Measurements from ENCODE around the gene HYPK. TPM values are rescaled to one million over a fixed set of nuclear protein-coding genes. Genes with fewer than 3 reads are reported as not detected.

HYPK gene
- total RNA-seq, 1 experiment from 2014 or later, result 20.6 TPM

DNA sequence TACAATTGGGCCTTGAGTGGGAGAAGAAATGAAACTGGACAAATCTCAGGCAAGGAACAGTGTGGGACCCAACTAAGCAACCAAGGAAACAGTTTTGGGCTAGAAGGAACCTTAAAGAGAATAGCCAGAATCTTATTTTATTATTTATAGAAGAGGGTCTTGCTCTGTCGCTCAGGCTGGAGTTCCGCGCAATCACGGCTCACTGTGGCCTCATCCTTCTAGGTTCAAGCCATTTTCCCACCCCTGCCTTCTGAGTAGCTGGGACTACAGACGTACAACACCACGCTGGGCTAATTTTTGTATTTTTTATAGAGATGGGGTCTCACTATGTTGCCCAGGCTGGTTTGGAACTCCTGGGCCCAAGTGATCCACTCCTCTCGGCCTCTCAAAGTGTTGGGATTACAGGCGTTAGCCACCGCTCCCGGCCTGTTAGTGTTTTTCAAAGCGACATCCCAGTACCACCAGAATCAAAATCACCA, 25.7 kb downstream of the HYPK start:
- Histone ChIP-seq H3K4me2 (ENCODE audit: low read length) (peak overlapping the region; percentile 74), H3K9me3 (ENCODE audit: control insufficient read depth in 1 of 2, insufficient read depth in 1 of 2, low read depth in 1 of 2, low read length in 2 of 2) (no peaks in the 10 kb centered on the region), H3K4me3 (replicated peaks in 1 of 2; ENCODE audit: low read depth in 1 of 2, low read length in 2 of 2) (peak overlapping the region; percentile 64 to 77), H4K20me1 (ENCODE audit: insufficient read depth) (no peaks in the 10 kb centered on the region), H3K36me3 (ENCODE audit: control insufficient read depth in 1 of 2, insufficient read depth in 2 of 2, low read length in 2 of 2) (peaks cover 10 to 21% of the 10 kb centered on the region in 2 experiments), H3K27ac (ENCODE audit: low read depth, low read length) (peak overlapping the region; percentile 65; the same call in 1 of the 2 replicates), H3K4me1 (ENCODE audit: control insufficient read depth in 1 of 2, insufficient read depth in 2 of 2, low read length in 2 of 2) (peaks cover 15 to 41% of the 10 kb centered on the region in 2 experiments), H3K9me2 (ENCODE audit: insufficient read depth) (no peaks in the 10 kb centered on the region), H2AFZ (ENCODE audit: low read depth, low read length, poor library complexity, severe bottlenecking) (no peak overlapping the region), H3K79me2 (ENCODE audit: insufficient read depth, low read length) (peaks cover 74% of the 10 kb centered on the region), H3K9ac (ENCODE audit: low read length) (peak overlapping the region; percentile 77), H3K27me3 (ENCODE audit: insufficient read depth, low read length) (no peaks in the 10 kb centered on the region)
- intact Hi-C loops (cut with micrococcal nuclease), result no loop called here
- DNase-seq (ENCODE audit: low read depth, low spot score), result no peak
- TF ChIP-seq SIN3A (IDR thresholded peaks at IDR 0.05; ENCODE audit: low read depth), result no peak
- TF ChIP-seq CBX3 (IDR thresholded peaks at IDR 0.05; ENCODE audit: low read depth), result no peak
- TF ChIP-seq REST (IDR thresholded peaks at IDR 0.05; ENCODE audit: low read depth), result no peak
- no peak for TF ChIP-seq TCF7L2 (IDR thresholded peaks at IDR 0.05; ENCODE audit: borderline replicate concordance, extremely low read depth, insufficient read depth, insufficient read length)
- no peak for TF ChIP-seq MAX (IDR thresholded peaks at IDR 0.05)
- TF ChIP-seq, protein P1, sequence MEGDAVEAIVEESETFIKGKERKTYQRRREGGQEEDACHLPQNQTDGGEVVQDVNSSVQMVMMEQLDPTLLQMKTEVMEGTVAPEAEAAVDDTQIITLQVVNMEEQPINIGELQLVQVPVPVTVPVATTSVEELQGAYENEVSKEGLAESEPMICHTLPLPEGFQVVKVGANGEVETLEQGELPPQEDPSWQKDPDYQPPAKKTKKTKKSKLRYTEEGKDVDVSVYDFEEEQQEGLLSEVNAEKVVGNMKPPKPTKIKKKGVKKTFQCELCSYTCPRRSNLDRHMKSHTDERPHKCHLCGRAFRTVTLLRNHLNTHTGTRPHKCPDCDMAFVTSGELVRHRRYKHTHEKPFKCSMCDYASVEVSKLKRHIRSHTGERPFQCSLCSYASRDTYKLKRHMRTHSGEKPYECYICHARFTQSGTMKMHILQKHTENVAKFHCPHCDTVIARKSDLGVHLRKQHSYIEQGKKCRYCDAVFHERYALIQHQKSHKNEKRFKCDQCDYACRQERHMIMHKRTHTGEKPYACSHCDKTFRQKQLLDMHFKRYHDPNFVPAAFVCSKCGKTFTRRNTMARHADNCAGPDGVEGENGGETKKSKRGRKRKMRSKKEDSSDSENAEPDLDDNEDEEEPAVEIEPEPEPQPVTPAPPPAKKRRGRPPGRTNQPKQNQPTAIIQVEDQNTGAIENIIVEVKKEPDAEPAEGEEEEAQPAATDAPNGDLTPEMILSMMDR (IDR thresholded peaks at IDR 0.05 in 2 of 3, conservative IDR thresholded peaks at IDR 0.05 in 1 of 3; ENCODE audit: borderline replicate concordance in 1 of 3, insufficient read depth in 1 of 3, low read depth in 2 of 3, low read length in 2 of 3), result no peak
- no peak for TF ChIP-seq FOSL1 (IDR thresholded peaks at IDR 0.05; ENCODE audit: low read depth)
- TF ChIP-seq ZFX (IDR thresholded peaks at IDR 0.05), result no peak
- no peak for TF ChIP-seq JUND (IDR thresholded peaks at IDR 0.05)
- no peak for TF ChIP-seq ELF1 (IDR thresholded peaks at IDR 0.05; ENCODE audit: borderline replicate concordance, low read depth)
- no peak for TF ChIP-seq SRF (IDR thresholded peaks at IDR 0.05; ENCODE audit: low read depth)
- TF ChIP-seq ZNF274 (IDR thresholded peaks at IDR 0.05; ENCODE audit: low read depth, low read length), result no peak
- no peak for TF ChIP-seq CEBPB (IDR thresholded peaks at IDR 0.05; ENCODE audit: low read depth)
- TF ChIP-seq EGR1 (IDR thresholded peaks at IDR 0.05; ENCODE audit: low read depth), result no peak
- TF ChIP-seq, protein P2, sequence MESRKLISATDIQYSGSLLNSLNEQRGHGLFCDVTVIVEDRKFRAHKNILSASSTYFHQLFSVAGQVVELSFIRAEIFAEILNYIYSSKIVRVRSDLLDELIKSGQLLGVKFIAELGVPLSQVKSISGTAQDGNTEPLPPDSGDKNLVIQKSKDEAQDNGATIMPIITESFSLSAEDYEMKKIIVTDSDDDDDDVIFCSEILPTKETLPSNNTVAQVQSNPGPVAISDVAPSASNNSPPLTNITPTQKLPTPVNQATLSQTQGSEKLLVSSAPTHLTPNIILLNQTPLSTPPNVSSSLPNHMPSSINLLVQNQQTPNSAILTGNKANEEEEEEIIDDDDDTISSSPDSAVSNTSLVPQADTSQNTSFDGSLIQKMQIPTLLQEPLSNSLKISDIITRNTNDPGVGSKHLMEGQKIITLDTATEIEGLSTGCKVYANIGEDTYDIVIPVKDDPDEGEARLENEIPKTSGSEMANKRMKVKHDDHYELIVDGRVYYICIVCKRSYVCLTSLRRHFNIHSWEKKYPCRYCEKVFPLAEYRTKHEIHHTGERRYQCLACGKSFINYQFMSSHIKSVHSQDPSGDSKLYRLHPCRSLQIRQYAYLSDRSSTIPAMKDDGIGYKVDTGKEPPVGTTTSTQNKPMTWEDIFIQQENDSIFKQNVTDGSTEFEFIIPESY (IDR thresholded peaks at IDR 0.05; ENCODE audit: extremely low read depth, insufficient replicate concordance, low read length), result no peak
- no peak for TF ChIP-seq RAD21 (IDR thresholded peaks at IDR 0.05; ENCODE audit: low read depth)
- TF ChIP-seq, protein P3, sequence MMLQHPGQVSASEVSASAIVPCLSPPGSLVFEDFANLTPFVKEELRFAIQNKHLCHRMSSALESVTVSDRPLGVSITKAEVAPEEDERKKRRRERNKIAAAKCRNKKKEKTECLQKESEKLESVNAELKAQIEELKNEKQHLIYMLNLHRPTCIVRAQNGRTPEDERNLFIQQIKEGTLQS (IDR thresholded peaks at IDR 0.05), result no peak
- ATAC-seq, result no peak
- ChIA-PET RAD21 (ENCODE audit: low non-redundant PET in 1 of 2, low total read pairs in 2 of 2, uncharacterized antibody in 2 of 2, unreplicated experiment in 2 of 2) (no interaction called here), CTCF (no interaction called here), POLR2A (no interaction called here)
- BruUV-seq (replicated peaks), result no TSS peak

Data from HCT116 (cell line).